Bronchial epithelial cell (primary cell): ENCODE measurements around the gene KLHL2. TPM values are rescaled to one million over a fixed set of nuclear protein-coding genes. Genes with fewer than 3 reads are reported as not detected.
"Not testable (repeated sequence)": the region's sequence is repeated elsewhere in the genome, so short reads cannot be mapped to it uniquely, and the experiment has no call there.

Source experiments
- DNase-seq: peaks from one replicate; pipeline ENCODE4 v3.0.0-alpha.2; 2010; ENCODE audit warnings: low read depth
- FAIRE-seq: peaks from 2 replicates; lab custom pipeline; 2011; peaks lifted over from hg19 to GRCh38; lab: Jason Lieb, UNC
- H3K27me3 ChIP-seq: 2 replicates; pipeline ENCODE4 v1.5.1; 2011; ENCODE audit warnings: low read length; ENCODE audit not compliant: control insufficient read depth, insufficient read depth
- H3K36me3 ChIP-seq: 2 replicates; pipeline ENCODE4 v1.5.1; 2011; ENCODE audit warnings: low read length; ENCODE audit not compliant: control insufficient read depth, insufficient read depth
- H3K4me3 ChIP-seq: 2 replicates; pipeline ENCODE4 v1.5.1; 2011; ENCODE audit warnings: mild to moderate bottlenecking, low read depth, low read length, control low read depth
- total RNA-seq: library from RNA; depleted of rRNA; stranded (reverse); fragments of >200 nt; gene quantifications from 2 replicates; pipeline ENCODE4 v1.2.1, GENCODE V29; 2014
- TF ChIP-seq, protein P1 (sequence below): IDR thresholded peaks from 2 replicates; pipeline ENCODE4 v1.5.1; 2011; ENCODE audit warnings: mild to moderate bottlenecking, moderate library complexity, low read length, control low read depth, inconsistent platforms; ENCODE audit not compliant: insufficient read depth, severe bottlenecking

KLHL2 gene
- total RNA-seq, 1 donor from 2014 or later, result 49.2 TPM

DNA sequence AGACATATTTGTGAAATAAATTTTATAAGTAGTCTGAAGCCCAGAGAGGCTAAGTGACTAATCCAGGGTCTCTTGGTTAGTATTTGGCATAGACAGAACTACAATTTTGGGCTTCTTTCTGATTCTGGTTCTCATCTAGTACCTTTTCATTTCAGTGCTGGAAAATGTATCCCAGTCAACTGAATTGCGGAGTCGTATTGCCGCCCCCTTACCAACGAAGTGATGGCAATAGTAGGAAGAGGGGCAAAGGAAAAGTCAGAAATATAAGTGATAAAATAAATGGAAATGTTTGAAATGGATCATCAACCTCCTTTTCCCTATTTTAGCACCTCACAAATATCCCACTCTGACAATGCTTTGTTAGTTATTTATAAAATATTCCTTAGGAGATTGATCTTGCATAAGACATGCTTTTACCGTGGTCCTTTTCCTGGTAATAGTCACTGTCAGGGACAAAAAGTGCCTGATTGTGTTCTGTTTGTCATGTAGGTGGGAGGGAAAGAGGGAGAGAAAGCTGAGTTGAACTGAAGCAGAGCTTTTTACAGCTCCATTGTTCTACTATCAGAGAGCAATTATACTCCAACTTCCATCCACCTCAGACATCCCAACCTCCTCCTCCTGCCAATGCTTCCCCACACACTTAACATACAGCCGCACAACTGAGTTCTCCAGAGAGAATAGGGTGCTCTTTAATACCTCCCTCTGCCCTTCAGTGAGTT, 6.8 kb downstream of the KLHL2 start:
- H3K4me3 ChIP-seq, FAIRE-seq, DNase-seq, H3K27me3 ChIP-seq, H3K36me3 ChIP-seq: not testable (repeated sequence)

DNA sequence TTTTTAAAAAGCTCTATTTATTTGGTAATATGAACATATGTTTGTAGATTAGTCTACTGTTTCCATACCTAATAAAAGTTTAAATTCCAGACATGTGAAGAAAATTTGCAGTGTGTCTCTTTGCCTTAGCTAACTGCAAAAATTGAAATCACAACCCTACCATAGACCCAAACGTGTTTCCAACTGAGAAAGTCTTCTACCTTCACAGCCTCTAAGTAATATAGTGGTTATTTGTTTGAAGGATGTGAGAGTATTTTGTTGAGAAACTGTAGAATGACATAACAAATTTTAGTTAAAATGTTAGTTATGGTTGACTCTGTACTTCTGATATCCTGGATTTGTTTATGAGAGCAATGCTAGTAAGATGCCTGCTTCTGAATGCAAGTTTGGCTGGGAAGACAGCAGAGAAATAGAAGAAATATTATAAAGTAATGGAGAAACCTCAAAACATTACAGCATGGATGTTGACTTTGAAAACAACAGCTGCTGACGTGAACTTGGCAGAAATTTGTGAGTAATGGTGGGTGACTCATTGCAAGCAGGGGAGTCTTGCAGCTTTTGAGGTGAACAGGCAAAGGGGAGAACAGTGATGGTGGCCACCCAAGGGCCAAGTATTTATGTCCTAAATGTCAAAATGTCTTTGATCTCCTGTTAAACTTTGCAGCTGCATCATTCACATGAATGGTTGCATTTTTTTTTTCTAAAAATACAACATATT, 7.8 kb downstream of the KLHL2 start:
- not testable (repeated sequence) for H3K27me3 ChIP-seq, H3K4me3 ChIP-seq, FAIRE-seq, H3K36me3 ChIP-seq
- DNase-seq, result peak; percentile 86

GRCh38 chr4:165215761-165216487, 8.6 kb downstream of the KLHL2 start:
- not testable (repeated sequence) for H3K36me3 ChIP-seq, FAIRE-seq, DNase-seq, H3K27me3 ChIP-seq, H3K4me3 ChIP-seq

- DNase-seq (no peak), FAIRE-seq (no peak)
- TF ChIP-seq, protein P1, sequence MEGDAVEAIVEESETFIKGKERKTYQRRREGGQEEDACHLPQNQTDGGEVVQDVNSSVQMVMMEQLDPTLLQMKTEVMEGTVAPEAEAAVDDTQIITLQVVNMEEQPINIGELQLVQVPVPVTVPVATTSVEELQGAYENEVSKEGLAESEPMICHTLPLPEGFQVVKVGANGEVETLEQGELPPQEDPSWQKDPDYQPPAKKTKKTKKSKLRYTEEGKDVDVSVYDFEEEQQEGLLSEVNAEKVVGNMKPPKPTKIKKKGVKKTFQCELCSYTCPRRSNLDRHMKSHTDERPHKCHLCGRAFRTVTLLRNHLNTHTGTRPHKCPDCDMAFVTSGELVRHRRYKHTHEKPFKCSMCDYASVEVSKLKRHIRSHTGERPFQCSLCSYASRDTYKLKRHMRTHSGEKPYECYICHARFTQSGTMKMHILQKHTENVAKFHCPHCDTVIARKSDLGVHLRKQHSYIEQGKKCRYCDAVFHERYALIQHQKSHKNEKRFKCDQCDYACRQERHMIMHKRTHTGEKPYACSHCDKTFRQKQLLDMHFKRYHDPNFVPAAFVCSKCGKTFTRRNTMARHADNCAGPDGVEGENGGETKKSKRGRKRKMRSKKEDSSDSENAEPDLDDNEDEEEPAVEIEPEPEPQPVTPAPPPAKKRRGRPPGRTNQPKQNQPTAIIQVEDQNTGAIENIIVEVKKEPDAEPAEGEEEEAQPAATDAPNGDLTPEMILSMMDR, result no peak
- Histone ChIP-seq H3K27me3 (no peaks in the 10 kb centered on the region), H3K36me3 (no peaks in the 10 kb centered on the region), H3K4me3 (no peak overlapping the region)
Measured at GRCh38 chr4:165217325-165217724, 10.0 kb downstream of the KLHL2 start.

GRCh38 chr4:165221306-165221705, 13.9 kb downstream of the KLHL2 start:
- peak; percentile 58 for FAIRE-seq
- H3K36me3 ChIP-seq, H3K4me3 ChIP-seq, DNase-seq, H3K27me3 ChIP-seq: not testable (repeated sequence)

DNA sequence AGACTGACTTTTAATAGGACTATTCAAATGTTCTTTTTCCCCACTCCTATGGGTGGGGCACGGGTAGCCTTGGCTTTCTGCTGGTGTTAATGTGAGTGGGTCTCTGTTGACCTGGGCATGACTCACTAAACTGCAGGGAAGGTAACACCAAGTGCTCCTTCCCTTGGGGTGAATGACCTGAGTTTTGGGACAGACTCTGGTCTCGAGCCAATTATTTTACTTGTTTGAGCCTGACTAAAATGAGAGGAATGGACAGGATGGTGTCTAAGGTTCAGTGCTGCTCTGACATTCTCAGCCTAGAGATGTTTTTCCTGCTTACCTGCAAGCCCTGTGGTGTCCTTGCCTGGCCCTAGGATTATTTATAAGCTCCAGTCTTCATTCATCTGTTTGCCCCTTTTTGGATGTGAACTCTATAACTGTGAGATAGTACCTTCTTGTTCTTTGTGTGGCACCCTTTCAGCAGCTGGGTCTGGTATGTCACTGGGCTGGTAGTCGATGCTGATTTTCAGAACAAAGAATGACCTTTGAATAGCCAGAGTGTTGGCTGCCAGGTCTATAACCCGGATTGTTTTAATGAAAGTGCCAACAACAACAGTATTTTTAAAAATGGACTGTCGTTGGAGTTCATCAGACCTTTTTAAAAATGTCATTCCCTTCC, 14.8 kb downstream of the KLHL2 start:
- H3K27me3 ChIP-seq, H3K36me3 ChIP-seq, H3K4me3 ChIP-seq: not testable (repeated sequence)
- DNase-seq, result peak; percentile 93
- peak; percentile 95 for FAIRE-seq

DNA sequence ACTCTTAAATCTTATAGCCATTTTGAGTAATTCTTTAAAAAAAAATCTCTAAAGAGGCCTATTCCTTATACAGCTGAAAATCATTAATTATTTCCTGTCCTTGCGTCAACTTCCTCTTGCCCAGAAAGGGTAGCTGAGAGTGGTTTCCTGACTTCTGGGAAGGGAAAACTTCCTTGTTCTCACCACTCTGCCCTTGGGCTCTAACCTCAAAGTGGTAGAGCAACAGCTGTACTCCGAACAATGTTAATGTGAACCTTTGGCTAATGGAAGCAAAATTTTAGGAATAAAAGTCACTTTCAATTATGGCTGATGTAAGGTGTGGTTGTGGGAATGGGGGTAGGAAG, 15.3 kb downstream of the KLHL2 start:
- Histone ChIP-seq H3K4me3 (no peak overlapping the region), H3K27me3 (no peaks in the 10 kb centered on the region), H3K36me3 (no peaks in the 10 kb centered on the region)
- FAIRE-seq (no peak), DNase-seq (peak; percentile 67)
- TF ChIP-seq, protein P1, result no peak

- not testable (repeated sequence) for DNase-seq, H3K4me3 ChIP-seq, H3K27me3 ChIP-seq, H3K36me3 ChIP-seq
- peak; percentile 98 for FAIRE-seq
Measured at GRCh38 chr4:165227401-165227800, 20.0 kb downstream of the KLHL2 start.

DNA sequence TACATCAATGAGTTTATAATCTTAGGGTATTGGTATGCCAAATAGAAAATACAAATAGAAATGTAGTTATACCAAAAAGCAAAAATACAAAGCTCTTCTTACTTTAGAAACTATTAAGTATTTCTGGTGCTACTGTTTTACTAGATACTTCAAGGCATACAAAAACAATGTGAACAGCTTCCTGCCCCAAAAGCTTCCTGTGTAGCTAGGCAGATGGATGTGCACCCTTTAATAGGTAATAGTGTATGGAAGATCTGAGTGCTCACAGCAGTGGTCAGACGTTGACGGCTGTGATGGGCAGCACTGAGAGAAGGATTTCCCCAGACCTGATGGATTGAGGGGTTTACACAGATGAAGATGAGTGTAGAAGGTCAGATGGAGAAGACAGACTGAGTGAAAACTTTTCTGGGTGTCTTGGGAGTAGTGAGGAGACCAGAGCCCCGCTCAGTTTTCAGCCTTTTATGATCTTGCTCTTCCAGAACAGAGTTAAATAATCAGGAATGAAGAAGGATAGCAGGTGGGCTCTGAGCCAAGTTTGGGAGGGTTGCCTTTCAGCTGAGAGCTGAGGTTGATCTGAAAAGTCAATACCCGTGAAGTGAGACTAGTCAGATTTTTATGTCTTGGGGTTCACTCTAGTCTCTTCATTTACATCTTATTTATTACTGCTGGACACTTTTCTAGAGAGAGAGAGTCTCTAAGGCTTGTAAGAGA, 22.3 kb downstream of the KLHL2 start:
- not testable (repeated sequence) for H3K27me3 ChIP-seq, DNase-seq, FAIRE-seq, H3K4me3 ChIP-seq, H3K36me3 ChIP-seq

DNA sequence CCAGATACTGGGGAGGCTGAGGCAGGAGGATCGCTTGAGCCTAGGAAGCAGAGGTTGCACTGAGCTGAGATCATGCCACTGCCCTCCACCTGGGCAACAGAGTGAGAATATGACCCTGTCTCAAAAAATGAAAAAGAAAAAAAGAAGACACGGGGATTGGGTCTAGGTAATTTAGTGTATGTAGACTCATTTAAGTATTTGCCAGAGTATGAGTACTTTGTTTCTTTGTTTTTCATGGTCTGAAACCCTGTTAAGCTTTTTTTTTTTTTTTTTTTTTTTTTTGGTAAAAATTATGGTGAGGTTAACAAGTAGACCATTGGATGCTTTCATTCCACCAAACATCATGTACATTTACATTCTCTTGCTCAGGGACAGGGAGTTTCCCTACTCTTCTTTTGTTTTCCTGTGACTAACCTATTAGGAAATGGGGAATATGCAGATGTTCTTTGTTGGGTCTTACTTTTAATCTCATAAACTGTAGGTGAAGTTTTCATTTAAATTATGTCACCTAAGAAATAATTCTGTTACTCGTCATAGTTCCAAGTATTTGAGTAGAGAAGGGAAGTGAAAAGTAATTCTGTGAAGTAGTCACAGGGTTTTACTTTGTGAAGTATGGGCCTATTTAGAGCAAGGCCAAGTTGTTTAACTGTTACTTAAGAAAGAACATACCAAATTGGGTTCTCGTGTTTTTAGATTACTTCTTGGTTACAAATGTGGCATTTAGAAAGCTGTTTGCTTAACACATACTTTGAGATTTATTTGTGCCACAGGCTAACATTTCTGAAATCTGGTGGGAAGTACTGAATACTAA, 25.5 kb downstream of the KLHL2 start:
- H3K36me3 ChIP-seq, H3K27me3 ChIP-seq, DNase-seq, H3K4me3 ChIP-seq, FAIRE-seq: not testable (repeated sequence)
